Measurements from ENCODE around the gene DYNC2LI1. TPM values are rescaled to one million over a fixed set of nuclear protein-coding genes. Genes with fewer than 3 reads are reported as not detected.

DYNC2LI1 gene
- total RNA-seq, 1 donor from 2014 or later = 20.0 TPM

GRCh38 chr2:43803113-43803512 is 29.3 kb downstream of the DYNC2LI1 start:
- Mint-ChIP-seq H3K4me3 (no peak overlapping the region), H3K9me3 (no peaks in the 10 kb centered on the region), H3K27me3 (ENCODE audit: low read depth) (no peaks in the 10 kb centered on the region), H3K4me1 (no peaks in the 10 kb centered on the region), H3K36me3 (ENCODE audit: low read depth) (peaks cover 7% of the 10 kb centered on the region), H3K27ac (ENCODE audit: unreplicated experiment) (no peak overlapping the region)
- DNase-seq (ENCODE audit: low read depth, low spot score) = no peak
- no peak for TF ChIP-seq CTCF (conservative IDR thresholded peaks at IDR 0.05)

GRCh38 chr2:43806719-43807031 is 32.8 kb downstream of the DYNC2LI1 start:
- no peak for DNase-seq (ENCODE audit: low read depth, low spot score)
- no peak for TF ChIP-seq CTCF (conservative IDR thresholded peaks at IDR 0.05)
- Mint-ChIP-seq H3K36me3 (ENCODE audit: low read depth) (peaks cover 4% of the 10 kb centered on the region), H3K9me3 (no peaks in the 10 kb centered on the region), H3K27ac (ENCODE audit: unreplicated experiment) (no peak overlapping the region), H3K4me3 (no peak overlapping the region), H3K4me1 (no peaks in the 10 kb centered on the region), H3K27me3 (ENCODE audit: low read depth) (no peaks in the 10 kb centered on the region)

GRCh38 chr2:43810452-43810851 is 36.6 kb downstream of the DYNC2LI1 start:
- Mint-ChIP-seq H3K27ac (ENCODE audit: unreplicated experiment) (no peak overlapping the region), H3K4me3 (no peak overlapping the region), H3K9me3 (peaks cover 1% of the 10 kb centered on the region), H3K36me3 (ENCODE audit: low read depth) (peaks cover 5% of the 10 kb centered on the region), H3K4me1 (no peaks in the 10 kb centered on the region), H3K27me3 (ENCODE audit: low read depth) (no peaks in the 10 kb centered on the region)
- no peak for TF ChIP-seq CTCF (conservative IDR thresholded peaks at IDR 0.05)
- no peak for DNase-seq (ENCODE audit: low read depth, low spot score)

GRCh38 chr2:43810888-43811287 is 37.0 kb downstream of the DYNC2LI1 start:
- Mint-ChIP-seq H3K4me1 (no peaks in the 10 kb centered on the region), H3K27me3 (ENCODE audit: low read depth) (no peaks in the 10 kb centered on the region), H3K27ac (ENCODE audit: unreplicated experiment) (no peak overlapping the region), H3K4me3 (no peak overlapping the region), H3K36me3 (ENCODE audit: low read depth) (peaks cover 6% of the 10 kb centered on the region), H3K9me3 (peaks cover 4% of the 10 kb centered on the region)
- no peak for TF ChIP-seq CTCF (conservative IDR thresholded peaks at IDR 0.05)
- no peak for DNase-seq (ENCODE audit: low read depth, low spot score)

- no peak for DNase-seq (ENCODE audit: low read depth, low spot score)
- peaks cover 3% of the 10 kb centered on the region for H3K4me1 Mint-ChIP-seq
- TF ChIP-seq CTCF (conservative IDR thresholded peaks at IDR 0.05) = no peak
- H3K36me3 Mint-ChIP-seq (ENCODE audit: low read depth) = peaks cover 9% of the 10 kb centered on the region
- H3K9me3 Mint-ChIP-seq = peaks cover 7% of the 10 kb centered on the region
- no peak overlapping the region for H3K27ac Mint-ChIP-seq (ENCODE audit: unreplicated experiment)
- H3K27me3 Mint-ChIP-seq (ENCODE audit: low read depth) = no peaks in the 10 kb centered on the region
- no peak overlapping the region for H3K4me3 Mint-ChIP-seq
These were observed 38.2 kb downstream of the DYNC2LI1 start for GRCh38 chr2:43812006-43812405.

GRCh38 chr2:43812947-43813346 is 39.1 kb downstream of the DYNC2LI1 start:
- no peak for DNase-seq (ENCODE audit: low read depth, low spot score)
- no peaks in the 10 kb centered on the region for H3K27me3 Mint-ChIP-seq (ENCODE audit: low read depth)
- no peak overlapping the region for H3K4me3 Mint-ChIP-seq
- H3K27ac Mint-ChIP-seq (ENCODE audit: unreplicated experiment) = no peak overlapping the region
- peaks cover 3% of the 10 kb centered on the region for H3K4me1 Mint-ChIP-seq
- no peak for TF ChIP-seq CTCF (conservative IDR thresholded peaks at IDR 0.05)
- H3K9me3 Mint-ChIP-seq = peaks cover 7% of the 10 kb centered on the region
- peaks cover 9% of the 10 kb centered on the region for H3K36me3 Mint-ChIP-seq (ENCODE audit: low read depth)

Measured in neural crest cell (in vitro differentiated cells).